Spleen (tissue), 7 donors: ENCODE data around the gene FSTL5.

Source experiments
- CTCF ChIP-seq, 11 experiments: fragments of 200-600 bp in 7 of 11; fragments of 450-650 bp in 4 of 11; sonication (generic) in 4 of 11; IDR thresholded peaks in 8 of 11; conservative IDR thresholded peaks in 3 of 11; 1 replicate in 7 of 11; 2 replicates in 4 of 11; pipeline versions ENCODE4 v1.4.0 to v1.8.0; 2016 to 2021; ENCODE audit warnings: antibody characterized with exemption in 11 of 11, inconsistent platforms in 4 of 11, mild to moderate bottlenecking in 1 of 11
- POLR2A ChIP-seq, 3 donors: fragments of 450-650 bp; IDR thresholded peaks; one replicate each; pipeline ENCODE4 v1.5.1; 2017; ENCODE audit warnings: antibody characterized with exemption in 3 of 3, mild to moderate bottlenecking in 1 of 3
- POLR2AphosphoS5 ChIP-seq, 3 donors: sonication (generic); formaldehyde crosslinking; IDR thresholded peaks; one replicate each; pipeline ENCODE4 v1.5.1; 2017; ENCODE audit warnings: antibody characterized with exemption in 3 of 3
- donor health status: DM: no; HTN: no; CAD: no; lungs with moderate emphysema.
- donor health status: DM: no; HTN: no; CAD: no.
- donor health status: DM: no; HTN: no; CAD: no.

GRCh38 chr4:162154862-162155540 is 8.8 kb downstream of the FSTL5 start:
- TF ChIP-seq CTCF (IDR thresholded peaks at IDR 0.05 in 8 of 11, conservative IDR thresholded peaks at IDR 0.05 in 3 of 11) (no peak), POLR2A (IDR thresholded peaks at IDR 0.05) (no peak), POLR2AphosphoS5 (IDR thresholded peaks at IDR 0.05) (no peak)
